ENCODE data around the gene TRPM6.

Gene TRPM6

DNA sequence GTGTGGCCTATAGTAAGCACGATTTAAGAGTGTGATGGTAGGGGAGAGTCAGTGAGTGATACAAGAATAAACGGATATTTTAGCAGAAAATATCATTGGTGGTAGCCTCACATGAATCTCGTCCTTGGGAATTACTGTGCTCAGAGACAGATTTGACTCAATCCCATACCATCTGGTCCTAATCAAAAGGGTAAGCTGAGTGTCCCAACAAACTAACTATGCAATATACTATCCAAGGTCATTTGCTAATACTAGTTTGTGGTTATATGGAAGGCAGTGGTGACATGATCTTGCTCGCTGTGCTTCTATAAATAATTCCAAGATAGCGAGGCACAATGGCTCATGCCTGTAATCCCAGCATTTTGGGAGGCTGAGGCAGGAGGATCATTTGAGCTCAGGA, 103.2 kb downstream of the TRPM6 start:
- Histone ChIP-seq H2AFZ (ENCODE audit: low read length) (no peak overlapping the region), H3K27me3 (replicated peaks; ENCODE audit: insufficient read depth, low read length) (no peaks in the 10 kb centered on the region), H3K9me3 (replicated peaks; ENCODE audit: insufficient read depth, low read length) (no peaks in the 10 kb centered on the region), H3K9ac (ENCODE audit: low read length) (no peak overlapping the region), H3K79me2 (ENCODE audit: low read length) (no peaks in the 10 kb centered on the region), H3K4me1 (ENCODE audit: low read length) (no peaks in the 10 kb centered on the region), H3K4me3 (ENCODE audit: low read length) (no peak overlapping the region), H3K4me2 (ENCODE audit: low read depth, low read length) (no peak overlapping the region), H3K27ac (ENCODE audit: low read length) (no peak overlapping the region), H3K9me2 (replicated peaks; ENCODE audit: insufficient read depth, low read length) (no peaks in the 10 kb centered on the region), H3K36me3 (replicated peaks; ENCODE audit: insufficient read depth, low read length) (no peaks in the 10 kb centered on the region), H3F3A (ENCODE audit: insufficient read depth, low read length) (no peaks in the 10 kb centered on the region), H4K20me1 (ENCODE audit: insufficient read depth, low read length) (no peaks in the 10 kb centered on the region)
- TF ChIP-seq, protein P1, sequence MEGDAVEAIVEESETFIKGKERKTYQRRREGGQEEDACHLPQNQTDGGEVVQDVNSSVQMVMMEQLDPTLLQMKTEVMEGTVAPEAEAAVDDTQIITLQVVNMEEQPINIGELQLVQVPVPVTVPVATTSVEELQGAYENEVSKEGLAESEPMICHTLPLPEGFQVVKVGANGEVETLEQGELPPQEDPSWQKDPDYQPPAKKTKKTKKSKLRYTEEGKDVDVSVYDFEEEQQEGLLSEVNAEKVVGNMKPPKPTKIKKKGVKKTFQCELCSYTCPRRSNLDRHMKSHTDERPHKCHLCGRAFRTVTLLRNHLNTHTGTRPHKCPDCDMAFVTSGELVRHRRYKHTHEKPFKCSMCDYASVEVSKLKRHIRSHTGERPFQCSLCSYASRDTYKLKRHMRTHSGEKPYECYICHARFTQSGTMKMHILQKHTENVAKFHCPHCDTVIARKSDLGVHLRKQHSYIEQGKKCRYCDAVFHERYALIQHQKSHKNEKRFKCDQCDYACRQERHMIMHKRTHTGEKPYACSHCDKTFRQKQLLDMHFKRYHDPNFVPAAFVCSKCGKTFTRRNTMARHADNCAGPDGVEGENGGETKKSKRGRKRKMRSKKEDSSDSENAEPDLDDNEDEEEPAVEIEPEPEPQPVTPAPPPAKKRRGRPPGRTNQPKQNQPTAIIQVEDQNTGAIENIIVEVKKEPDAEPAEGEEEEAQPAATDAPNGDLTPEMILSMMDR (IDR thresholded peaks at IDR 0.05; ENCODE audit: low read length) = no peak
- no peak for TF ChIP-seq EZH2phosphoT487 (IDR thresholded peaks at IDR 0.05; ENCODE audit: low read length)
- TF ChIP-seq EZH2 (optimal IDR thresholded peaks at IDR 0.05; ENCODE audit: low read depth, low read length) = no peak
- no peak for DNase-seq

DNA sequence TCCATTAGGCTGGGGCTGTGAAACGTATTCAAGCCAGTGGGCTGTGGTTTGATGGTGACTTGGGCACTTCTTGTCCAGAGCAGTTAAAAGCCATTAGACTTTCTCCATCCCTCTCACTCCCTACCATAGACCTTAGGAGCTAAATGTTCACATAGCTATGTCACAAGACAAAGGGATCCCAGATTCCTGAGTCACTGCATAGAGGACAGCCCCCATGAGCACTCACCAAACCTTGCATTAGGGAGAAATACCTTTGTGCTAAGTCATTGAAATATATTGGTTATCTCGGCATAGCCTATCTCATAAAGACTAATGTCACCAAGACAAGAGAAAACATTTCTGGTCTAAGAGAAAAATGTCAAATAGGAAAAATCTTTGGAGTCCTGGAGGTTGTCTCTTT, 104.3 kb downstream of the TRPM6 start:
- Histone ChIP-seq H3K27ac (ENCODE audit: low read length) (no peak overlapping the region), H2AFZ (ENCODE audit: low read length) (no peak overlapping the region), H3K79me2 (ENCODE audit: low read length) (no peaks in the 10 kb centered on the region), H3K27me3 (replicated peaks; ENCODE audit: insufficient read depth, low read length) (no peaks in the 10 kb centered on the region), H3K9me2 (replicated peaks; ENCODE audit: insufficient read depth, low read length) (no peaks in the 10 kb centered on the region), H3K36me3 (replicated peaks; ENCODE audit: insufficient read depth, low read length) (no peaks in the 10 kb centered on the region), H4K20me1 (ENCODE audit: insufficient read depth, low read length) (no peaks in the 10 kb centered on the region), H3K4me3 (ENCODE audit: low read length) (no peak overlapping the region), H3K9me3 (replicated peaks; ENCODE audit: insufficient read depth, low read length) (no peaks in the 10 kb centered on the region), H3K9ac (ENCODE audit: low read length) (no peak overlapping the region), H3F3A (ENCODE audit: insufficient read depth, low read length) (no peaks in the 10 kb centered on the region), H3K4me1 (ENCODE audit: low read length) (no peaks in the 10 kb centered on the region), H3K4me2 (ENCODE audit: low read depth, low read length) (no peak overlapping the region)
- no peak for TF ChIP-seq EZH2phosphoT487 (IDR thresholded peaks at IDR 0.05; ENCODE audit: low read length)
- TF ChIP-seq, protein P1 (IDR thresholded peaks at IDR 0.05; ENCODE audit: low read length) = no peak
- no peak for TF ChIP-seq EZH2 (optimal IDR thresholded peaks at IDR 0.05; ENCODE audit: low read depth, low read length)
- no peak for DNase-seq

DNA sequence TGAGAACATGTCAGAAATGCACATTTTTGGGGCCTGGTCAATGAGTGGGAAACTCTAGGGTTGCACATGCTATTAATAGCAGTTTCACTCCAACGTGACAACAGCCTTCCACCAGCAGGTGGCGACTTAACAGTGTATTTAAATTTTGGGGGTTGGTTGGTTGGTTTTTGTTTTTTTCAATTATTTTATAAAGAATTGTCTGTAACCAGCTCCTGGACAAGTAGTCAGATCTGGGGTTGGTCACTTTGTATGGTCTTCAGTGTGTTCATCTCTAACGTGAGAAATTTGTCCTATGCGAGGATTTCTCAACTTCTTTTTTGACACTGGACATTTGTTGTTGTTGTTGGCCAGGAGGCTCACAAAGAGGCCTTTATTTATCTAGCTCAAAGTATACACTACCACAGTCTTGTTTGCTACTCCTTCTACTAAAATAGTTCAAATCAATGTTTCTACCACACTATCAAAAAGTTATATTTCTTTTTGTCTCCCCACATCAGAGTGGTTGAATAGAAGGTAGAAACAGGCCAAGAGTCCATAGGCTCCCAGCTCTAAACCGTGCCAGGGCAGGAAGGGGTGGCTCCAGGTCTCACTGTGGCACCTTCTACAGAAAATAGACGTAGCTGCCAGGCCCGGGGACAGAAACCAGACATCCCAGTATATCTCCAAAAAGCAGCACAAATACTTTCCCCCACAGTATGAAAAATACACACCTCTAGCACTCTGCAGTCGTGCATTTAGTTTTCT, 110.4 kb downstream of the TRPM6 start:
- H3F3A ChIP-seq (ENCODE audit: insufficient read depth, low read length) = no peaks in the 10 kb centered on the region
- H4K20me1 ChIP-seq (ENCODE audit: insufficient read depth, low read length) = no peaks in the 10 kb centered on the region
- H3K27me3 ChIP-seq (replicated peaks; ENCODE audit: insufficient read depth, low read length) = no peaks in the 10 kb centered on the region
- H3K9ac ChIP-seq (ENCODE audit: low read length) = no peak overlapping the region
- peak; percentile 80 for DNase-seq
- H3K36me3 ChIP-seq (replicated peaks; ENCODE audit: insufficient read depth, low read length) = no peaks in the 10 kb centered on the region
- no peak overlapping the region for H3K4me3 ChIP-seq (ENCODE audit: low read length)
- no peaks in the 10 kb centered on the region for H3K79me2 ChIP-seq (ENCODE audit: low read length)
- TF ChIP-seq EZH2 (optimal IDR thresholded peaks at IDR 0.05; ENCODE audit: low read depth, low read length) (no peak), EZH2phosphoT487 (IDR thresholded peaks at IDR 0.05; ENCODE audit: low read length) (no peak)
- TF ChIP-seq, protein P1 (IDR thresholded peaks at IDR 0.05; ENCODE audit: low read length) = peak; percentile 74
- H3K4me1 ChIP-seq (ENCODE audit: low read length) = peaks cover 11% of the 10 kb centered on the region
- no peaks in the 10 kb centered on the region for H3K9me3 ChIP-seq (replicated peaks; ENCODE audit: insufficient read depth, low read length)
- H3K9me2 ChIP-seq (replicated peaks; ENCODE audit: insufficient read depth, low read length) = no peaks in the 10 kb centered on the region
- no peak overlapping the region for H3K27ac ChIP-seq (ENCODE audit: low read length)
- no peak overlapping the region for H3K4me2 ChIP-seq (ENCODE audit: low read depth, low read length)
- peak overlapping the region; percentile 10; the same call in 1 of the 2 replicates for H2AFZ ChIP-seq (ENCODE audit: low read length)
